GM23248 (cell line): Measurements from ENCODE around the gene JARID2. TPM values are rescaled to one million over a fixed set of nuclear protein-coding genes. Genes with fewer than 3 reads are reported as not detected.

Experiments
- DNase-seq: peaks from one replicate; pipeline ENCODE4 v3.0.0-alpha.2; 2015
- H2AFZ ChIP-seq: fragments of 200-600 bp; sonication (generic); 2 replicates; pipeline ENCODE4 v1.6.1; 2016; ENCODE audit warnings: antibody characterized with exemption
- H3F3A ChIP-seq: fragments of 200-600 bp; sonication (generic); 2 replicates; pipeline ENCODE4 v1.6.1; 2016; ENCODE audit warnings: mild to moderate bottlenecking, antibody characterized with exemption, mixed run types; ENCODE audit not compliant: insufficient read depth
- H3K27ac ChIP-seq: fragments of 200-600 bp; sonication (generic); 2 replicates; pipeline ENCODE4 v1.5.1; 2016; ENCODE audit warnings: mild to moderate bottlenecking
- H3K27me3 ChIP-seq: fragments of 200-600 bp; sonication (generic); replicated peaks from 2 replicates; pipeline ENCODE4 v1.6.1; 2016; ENCODE audit warnings: mild to moderate bottlenecking; ENCODE audit not compliant: insufficient read depth
- H3K36me3 ChIP-seq: fragments of 200-600 bp; sonication (generic); 2 replicates; pipeline ENCODE4 v1.6.1; 2016; ENCODE audit warnings: low read depth, mild to moderate bottlenecking
- H3K4me1 ChIP-seq: fragments of 200-600 bp; sonication (generic); 2 replicates; pipeline ENCODE4 v1.6.1; 2016; ENCODE audit warnings: mild to moderate bottlenecking; ENCODE audit not compliant: insufficient read depth
- H3K4me2 ChIP-seq: fragments of 200-600 bp; sonication (generic); one replicate; pipeline ENCODE4 v1.6.1; 2016; ENCODE audit warnings: mild to moderate bottlenecking; ENCODE audit not compliant: unreplicated experiment
- H3K4me3 ChIP-seq: fragments of 200-600 bp; sonication (generic); 2 replicates; pipeline ENCODE4 v1.5.1; 2016; ENCODE audit warnings: mild to moderate bottlenecking
- H3K79me2 ChIP-seq: fragments of 200-600 bp; sonication (generic); 2 replicates; pipeline ENCODE4 v1.6.1; 2016; ENCODE audit warnings: mild to moderate bottlenecking; ENCODE audit not compliant: insufficient read depth
- H3K9ac ChIP-seq: fragments of 200-600 bp; sonication (generic); 2 replicates; pipeline ENCODE4 v1.6.1; 2016; ENCODE audit warnings: mild to moderate bottlenecking
- H3K9me2 ChIP-seq: fragments of 200-600 bp; sonication (generic); 2 replicates; pipeline ENCODE4 v1.6.1; 2016; ENCODE audit warnings: mixed run types, mild to moderate bottlenecking, moderate library complexity; ENCODE audit not compliant: insufficient read depth
- H3K9me3 ChIP-seq: fragments of 200-600 bp; sonication (generic); one replicate; pipeline ENCODE4 v1.6.1; 2017; ENCODE audit warnings: low read depth
- H4K20me1 ChIP-seq: fragments of 200-600 bp; sonication (generic); 2 replicates; pipeline ENCODE4 v1.6.0; 2016; ENCODE audit not compliant: insufficient read depth
- EZH2 ChIP-seq: fragments of 200-600 bp; sonication (generic); IDR thresholded peaks from 2 replicates; pipeline ENCODE4 v1.6.1; 2018; ENCODE audit warnings: antibody characterized with exemption, mild to moderate bottlenecking; ENCODE audit not compliant: insufficient read depth, poor library complexity, severe bottlenecking
- EZH2phosphoT487 ChIP-seq: fragments of 200-600 bp; sonication (generic); IDR thresholded peaks from 2 replicates; pipeline ENCODE4 v1.6.1; 2018; ENCODE audit warnings: antibody characterized with exemption, moderate library complexity, mild to moderate bottlenecking, low read depth; ENCODE audit not compliant: insufficient read depth
- WGBS, 2 experiments: methylation state at CpG; one replicate each; pipeline ENCODE4 v1.1.6; 2015 to 2017; ENCODE audit warnings: low lambda C conversion rate in 2 of 2, low coverage in 1 of 2; ENCODE audit errors: missing lambda C conversion rate in 2 of 2; 5-methylcytosine and 5-hydroxymethylcytosine counted together
- in situ Hi-C: fragments of 300-500 bp; cut with MboI; formaldehyde crosslinking; loops from 2 replicates; pipeline ENCODE4 v1.15.0; 2020
- polyA plus RNA-seq: library from polyadenylated mRNA; unstranded; fragments of >200 nt; fragmentation: Nextera tagmentation; extraction: Ambion mirVana; gene quantifications from 2 replicates; pipeline ENCODE4 v1.2.1, GENCODE V29; 2016
- total RNA-seq: library from RNA; depleted of rRNA; stranded (reverse); fragments of >200 nt; shearing (Covaris generic); gene quantifications from 2 replicates; pipeline ENCODE4 v1.2.3, GENCODE V29; 2014

JARID2 gene
- total and polyA plus RNA-seq, 2 experiments from 2014 or later = 3.9 to 9.3 TPM

- Histone ChIP-seq H3K79me2 (peaks cover 24% of the 10 kb centered on the region), H4K20me1 (no peaks in the 10 kb centered on the region), H3K9me3 (no peaks in the 10 kb centered on the region), H3K4me3 (no peak overlapping the region), H3K27ac (no peak overlapping the region), H2AFZ (no peak overlapping the region), H3K9ac (no peak overlapping the region), H3K4me2 (no peak overlapping the region), H3K9me2 (no peaks in the 10 kb centered on the region), H3K4me1 (peaks cover 4% of the 10 kb centered on the region; the same call in 1 of the 2 replicates), H3K27me3 (no peaks in the 10 kb centered on the region), H3F3A (no peaks in the 10 kb centered on the region), H3K36me3 (peaks cover 8% of the 10 kb centered on the region; the same call in 1 of the 2 replicates)
- in situ Hi-C loops = no loop called here
- WGBS, 2 experiments = 92 to 94% methylated on average over 30 to 34 of the region's 34 CpGs
- no peak for TF ChIP-seq EZH2
- TF ChIP-seq EZH2phosphoT487 = no peak
- no peak for DNase-seq
Measured at GRCh38 chr6:15513131-15513771, 267.4 kb downstream of the JARID2 start.

DNA sequence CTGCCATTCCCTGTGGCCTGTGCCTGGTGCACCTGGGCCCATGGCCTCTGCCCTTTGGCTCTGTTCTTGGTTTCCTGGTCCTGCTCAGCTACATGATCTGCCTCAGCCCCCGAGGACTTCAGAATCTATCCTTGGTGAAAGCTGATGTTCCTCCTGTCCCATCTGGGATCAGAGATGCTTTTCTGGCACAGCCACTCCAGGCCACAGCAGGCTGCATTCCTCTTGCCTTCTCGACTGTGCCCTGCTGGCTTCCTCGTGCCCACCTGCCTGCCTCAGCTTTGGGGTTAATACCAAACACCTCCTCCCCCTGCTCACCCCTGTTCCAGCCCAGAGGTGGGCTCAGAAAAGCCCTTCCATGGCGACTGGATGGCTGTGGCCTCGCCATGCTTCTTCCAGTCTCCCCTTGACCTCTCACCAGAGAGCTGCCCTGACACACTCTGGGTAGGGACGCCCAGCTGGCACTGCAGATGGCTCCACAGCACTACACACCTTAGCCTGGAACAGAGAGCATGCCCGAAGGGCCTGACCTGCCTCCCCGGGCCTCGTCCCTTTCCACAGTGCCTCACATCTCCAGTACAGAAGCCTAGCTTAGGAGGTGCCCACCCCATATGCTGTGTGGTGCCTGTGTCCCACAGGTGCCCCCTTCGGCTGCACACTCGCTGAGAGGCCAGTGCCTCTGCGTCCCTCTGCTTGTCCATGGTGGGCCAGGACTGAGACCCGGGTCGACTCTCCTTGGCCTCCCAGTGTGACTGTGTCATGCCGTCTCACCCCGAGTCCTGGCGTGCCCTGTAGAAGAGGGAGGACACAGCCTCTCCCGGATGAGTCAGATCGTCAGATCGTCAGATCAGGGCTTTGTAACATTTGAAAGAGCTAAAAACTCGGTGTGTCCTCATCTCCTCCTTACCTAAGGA is 268.2 kb downstream of the JARID2 start:
- in situ Hi-C loops = no loop called here
- Histone ChIP-seq H2AFZ (no peak overlapping the region), H4K20me1 (no peaks in the 10 kb centered on the region), H3K36me3 (peaks cover 13% of the 10 kb centered on the region; the same call in 1 of the 2 replicates), H3K4me1 (peaks cover 4% of the 10 kb centered on the region; the same call in 1 of the 2 replicates), H3K79me2 (peaks cover 18% of the 10 kb centered on the region), H3K9ac (no peak overlapping the region), H3K4me3 (no peak overlapping the region), H3F3A (no peaks in the 10 kb centered on the region), H3K9me2 (no peaks in the 10 kb centered on the region), H3K27ac (no peak overlapping the region), H3K4me2 (no peak overlapping the region), H3K27me3 (no peaks in the 10 kb centered on the region), H3K9me3 (no peaks in the 10 kb centered on the region)
- WGBS, 2 experiments = 67 to 71% methylated on average over 21 of the region's 21 CpGs
- peak; percentile 64 for DNase-seq
- TF ChIP-seq EZH2 (no peak), EZH2phosphoT487 (no peak)

- no peak for DNase-seq
- 94 to 97% methylated on average over 6 of the region's 6 CpGs for WGBS, 2 experiments
Measured at GRCh38 chr6:15515226-15515625, 269.4 kb downstream of the JARID2 start.

GRCh38 chr6:15515660-15516375 is 269.9 kb downstream of the JARID2 start:
- H2AFZ ChIP-seq = no peak overlapping the region
- no peak overlapping the region for H3K27ac ChIP-seq
- in situ Hi-C loops = no loop called here
- no peaks in the 10 kb centered on the region for H3F3A ChIP-seq
- WGBS, 2 experiments = 92 to 93% methylated on average over 18 of the region's 18 CpGs
- no peaks in the 10 kb centered on the region for H3K9me3 ChIP-seq
- H3K79me2 ChIP-seq = peaks cover under 1% of the 10 kb centered on the region; the same call in 1 of the 2 replicates
- TF ChIP-seq EZH2 (no peak), EZH2phosphoT487 (no peak)
- no peaks in the 10 kb centered on the region for H3K27me3 ChIP-seq
- no peak overlapping the region for H3K9ac ChIP-seq
- H3K4me1 ChIP-seq = peaks cover 4% of the 10 kb centered on the region; the same call in 1 of the 2 replicates
- H3K4me2 ChIP-seq = no peak overlapping the region
- H4K20me1 ChIP-seq = no peaks in the 10 kb centered on the region
- no peak overlapping the region for H3K4me3 ChIP-seq
- H3K9me2 ChIP-seq = no peaks in the 10 kb centered on the region
- H3K36me3 ChIP-seq = peaks cover 21% of the 10 kb centered on the region; the same call in 1 of the 2 replicates
- no peak for DNase-seq

More at GRCh38 chr6:15515226-15515625, 269.4 kb downstream of the JARID2 start:
- Histone ChIP-seq H3K27ac (no peak overlapping the region), H4K20me1 (no peaks in the 10 kb centered on the region), H2AFZ (no peak overlapping the region), H3K9me2 (no peaks in the 10 kb centered on the region), H3K9ac (no peak overlapping the region), H3K4me3 (no peak overlapping the region), H3K27me3 (no peaks in the 10 kb centered on the region), H3K4me2 (no peak overlapping the region), H3K36me3 (peaks cover 18% of the 10 kb centered on the region; the same call in 1 of the 2 replicates), H3K4me1 (peaks cover 4% of the 10 kb centered on the region; the same call in 1 of the 2 replicates), H3K79me2 (peaks cover 6% of the 10 kb centered on the region; the same call in 1 of the 2 replicates), H3F3A (no peaks in the 10 kb centered on the region), H3K9me3 (no peaks in the 10 kb centered on the region)
- in situ Hi-C loops = no loop called here
- no peak for TF ChIP-seq EZH2phosphoT487
- no peak for TF ChIP-seq EZH2
